NCI-H1436 treated with DMSO at 0.1 percent for 48 hours (cell line): Measurements from ENCODE around the gene TAF4.

Experiments
- DNase-seq: peaks from one replicate; lab custom pipeline; 2025; lab: John Stamatoyannopoulos, UW

The TAF4 gene

GRCh38 chr20:61941721-61942405, 123.8 kb downstream of the TAF4 start:
- no peak for DNase-seq

GRCh38 chr20:61940976-61941720, 124.5 kb downstream of the TAF4 start:
- DNase-seq: no peak

GRCh38 chr20:61940491-61940890, 125.2 kb downstream of the TAF4 start:
- DNase-seq: no peak

- DNase-seq: no peak
Measured at GRCh38 chr20:61939691-61940360, 125.9 kb downstream of the TAF4 start.

- DNase-seq: no peak
Measured at GRCh38 chr20:61938839-61939690, 126.6 kb downstream of the TAF4 start.

- DNase-seq: no peak
Measured at GRCh38 chr20:61937963-61938838, 127.5 kb downstream of the TAF4 start.

GRCh38 chr20:61937146-61937962, 128.3 kb downstream of the TAF4 start:
- DNase-seq: no peak

GRCh38 chr20:61936701-61937131, 129.0 kb downstream of the TAF4 start:
- DNase-seq: no peak

- DNase-seq: no peak
Measured at GRCh38 chr20:61935926-61936700, 129.6 kb downstream of the TAF4 start.

GRCh38 chr20:61934716-61935530, 130.8 kb downstream of the TAF4 start:
- DNase-seq: no peak

- no peak for DNase-seq
Measured at GRCh38 chr20:61933951-61934715, 131.5 kb downstream of the TAF4 start.

- DNase-seq: no peak
Measured at GRCh38 chr20:61933481-61933950, 132.2 kb downstream of the TAF4 start.

- no peak for DNase-seq
Measured at GRCh38 chr20:61932711-61933480, 132.8 kb downstream of the TAF4 start.

GRCh38 chr20:61932199-61932592, 133.5 kb downstream of the TAF4 start:
- DNase-seq: no peak

GRCh38 chr20:61931476-61932198, 134.0 kb downstream of the TAF4 start:
- DNase-seq: no peak
